Activated T-cell treated with anti-CD3 and anti-CD28 coated beads for 1 hour (primary cell): ENCODE data around the gene PPP1R37.

Experiments used
- DNase-seq: peaks from one replicate; pipeline ENCODE4 v3.0.0-alpha.2; 2020; ENCODE audit warnings: low read depth

Gene PPP1R37

DNA sequence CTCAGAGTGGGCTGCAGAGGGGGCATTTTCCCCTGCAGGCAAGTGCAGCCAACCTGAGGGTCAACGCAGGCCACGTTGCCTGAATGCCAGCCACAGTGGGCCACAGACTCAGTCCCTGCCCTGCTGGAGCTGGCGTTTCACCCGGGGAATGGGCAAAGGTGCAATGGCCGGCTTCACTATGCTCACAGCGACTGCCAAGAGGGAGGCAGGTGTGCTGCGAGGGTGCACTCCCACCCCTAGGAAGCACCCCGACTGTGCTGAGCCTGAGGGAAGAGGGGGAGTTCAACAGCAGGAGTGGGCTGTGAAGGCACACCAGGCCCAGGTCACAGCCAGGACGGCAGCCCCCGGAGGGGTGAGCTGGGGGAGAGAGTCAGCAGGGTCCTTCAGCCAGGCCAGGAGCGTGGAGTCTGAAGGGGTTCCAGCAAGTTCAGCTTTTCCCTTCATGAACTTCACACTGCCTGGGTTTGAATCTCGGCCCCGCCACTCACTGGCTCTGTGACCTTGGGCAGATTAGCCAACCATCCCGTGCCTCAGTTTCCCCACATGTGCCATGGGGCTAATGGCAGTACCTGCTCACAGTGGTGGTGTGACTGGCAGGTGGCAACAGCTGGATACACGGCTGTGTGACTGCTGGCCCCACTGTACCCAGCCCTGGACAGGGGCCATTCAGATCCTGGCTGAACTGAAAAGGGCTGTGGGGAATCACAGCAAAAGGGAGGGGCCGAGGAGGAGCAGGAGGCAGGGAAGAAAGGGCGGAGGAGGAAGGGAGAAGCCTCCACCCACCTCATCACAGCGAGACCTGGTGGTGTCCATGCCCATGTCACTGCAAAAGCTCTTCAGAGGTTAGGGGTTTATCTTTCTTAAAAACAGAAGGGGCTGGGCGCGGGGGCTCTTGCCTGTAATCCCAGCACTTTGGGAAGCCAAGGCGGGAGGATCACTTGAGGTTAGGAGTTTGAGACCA is 77.4 kb downstream of the PPP1R37 start:
- no peak for DNase-seq

GRCh38 chr19:45171211-45171623 is 78.2 kb downstream of the PPP1R37 start:
- no peak for DNase-seq

DNA sequence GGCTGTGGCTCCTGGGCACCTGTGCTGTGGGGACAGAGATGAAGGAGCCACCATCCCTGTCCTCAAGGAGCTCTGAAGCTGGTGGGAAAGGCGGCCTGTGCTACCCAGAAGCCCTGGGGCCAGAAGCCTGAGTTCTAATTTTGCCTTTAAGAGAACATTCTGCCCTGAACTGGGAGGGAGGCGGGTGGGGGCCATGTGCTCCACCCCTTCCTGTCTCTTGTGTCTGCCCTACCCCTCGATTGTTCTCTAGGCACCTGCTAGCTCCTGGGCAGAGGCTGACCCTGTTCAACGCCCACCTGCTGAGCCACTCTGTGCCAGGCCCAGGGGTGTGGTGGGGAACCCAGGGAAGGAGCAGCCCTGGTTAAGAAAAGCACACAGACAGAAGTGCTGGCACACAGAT is 79.2 kb downstream of the PPP1R37 start:
- DNase-seq, result no peak

DNA sequence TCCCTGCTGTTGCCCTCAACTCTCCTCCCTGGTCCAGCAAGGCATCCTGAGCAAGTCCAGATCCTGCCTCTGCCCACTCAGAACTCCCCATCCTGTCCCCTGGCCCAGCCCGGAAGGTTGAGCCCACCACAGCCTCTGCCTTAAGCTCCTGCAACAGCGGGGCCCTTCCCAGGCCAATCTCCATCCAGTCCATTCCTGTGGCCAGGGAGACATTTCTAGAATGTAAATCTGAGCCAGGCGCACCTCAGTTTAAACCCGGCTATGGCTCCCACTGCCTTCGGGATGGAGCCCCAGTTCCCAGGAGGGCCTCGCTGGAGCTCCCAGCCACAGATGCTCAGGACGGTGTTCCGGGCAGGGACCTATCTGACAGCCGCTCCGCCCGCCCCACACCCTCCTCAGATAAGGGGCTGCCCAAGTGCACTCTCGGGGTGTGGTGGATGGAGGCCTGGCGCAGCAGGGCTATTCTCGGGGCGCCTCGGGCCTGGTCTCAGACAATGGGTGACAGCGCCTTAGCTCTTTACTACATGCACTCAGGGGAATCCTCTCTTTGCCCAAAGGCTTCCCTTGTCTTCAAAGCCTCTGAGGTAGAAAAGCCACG is 79.7 kb downstream of the PPP1R37 start:
- no peak for DNase-seq

DNA sequence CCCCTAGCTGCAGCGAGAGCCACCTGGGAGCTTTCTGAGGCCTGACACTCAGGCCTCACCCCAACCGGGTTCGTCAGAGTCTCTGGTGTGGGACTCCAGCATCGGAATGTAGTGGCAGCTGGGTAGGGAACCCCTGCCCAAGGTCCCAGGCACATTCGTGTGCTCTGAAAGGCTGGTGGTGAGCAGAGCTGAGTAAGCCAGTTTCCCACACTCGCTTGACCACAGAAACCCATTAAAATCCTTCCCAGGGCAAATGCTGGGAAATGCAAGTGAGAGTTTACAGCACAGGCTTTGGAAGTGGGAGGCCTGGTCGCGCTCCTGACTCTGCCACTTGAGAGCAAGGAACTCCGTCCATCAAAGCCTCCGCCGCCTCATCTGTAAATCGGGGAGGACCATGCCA is 80.8 kb downstream of the PPP1R37 start:
- no peak for DNase-seq

DNA sequence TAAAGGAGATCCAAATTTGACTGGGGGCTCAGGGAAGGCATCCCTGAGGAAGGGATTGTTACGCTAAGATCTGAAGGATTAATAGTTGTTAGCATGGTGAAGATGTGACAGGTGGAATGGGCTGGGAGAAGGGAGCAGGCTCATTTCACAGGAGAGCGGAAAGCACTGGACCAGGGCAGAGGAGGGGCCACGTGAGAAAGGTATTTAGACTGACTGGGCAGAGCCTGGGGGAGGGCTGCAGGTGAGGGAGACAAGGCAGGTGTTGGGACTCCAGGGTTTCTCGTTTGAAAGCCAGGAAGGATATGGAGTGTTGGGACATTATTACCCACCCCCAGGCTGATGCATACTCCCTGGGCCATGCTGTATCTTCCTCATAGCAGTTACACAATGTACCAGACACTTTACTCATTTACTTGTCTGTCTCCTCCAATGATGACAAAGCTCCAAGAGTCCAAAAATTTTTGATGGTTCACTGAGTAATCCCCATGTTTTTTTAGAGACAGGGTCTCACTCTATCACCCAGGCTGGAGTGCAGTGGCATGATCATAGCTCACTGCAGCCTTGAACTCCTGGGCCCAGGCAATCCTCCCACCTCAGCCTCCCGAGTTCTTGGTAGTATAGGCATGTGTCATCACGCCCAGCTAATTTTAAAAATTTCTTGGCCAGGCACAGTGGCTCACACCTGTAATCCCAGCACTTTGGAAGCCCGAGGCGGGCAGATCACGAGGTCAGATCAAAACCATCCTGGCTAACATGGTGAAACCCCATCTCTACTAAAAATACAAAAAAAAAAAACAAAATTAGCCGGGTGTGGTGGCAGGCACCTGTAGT is 82.8 kb downstream of the PPP1R37 start:
- no peak for DNase-seq

GRCh38 chr19:45177817-45178261 is 84.9 kb downstream of the PPP1R37 start, which contains the start of gene TRAPPC6A:
Gene TRAPPC6A (minus strand): TSS chr19:45178237. CDS start chr19:45178218, 19 bp downstream.
- no peak for DNase-seq

GRCh38 chr19:45178262-45179071 is 85.5 kb downstream of the PPP1R37 start, which contains the start of gene BLOC1S3:
Gene BLOC1S3 (plus strand): TSS chr19:45178784. CDS start chr19:45179297, 513 bp downstream.
- DNase-seq, result peak; percentile 100

GRCh38 chr19:45179072-45179891 is 86.3 kb downstream of the PPP1R37 start:
- no peak for DNase-seq

DNA sequence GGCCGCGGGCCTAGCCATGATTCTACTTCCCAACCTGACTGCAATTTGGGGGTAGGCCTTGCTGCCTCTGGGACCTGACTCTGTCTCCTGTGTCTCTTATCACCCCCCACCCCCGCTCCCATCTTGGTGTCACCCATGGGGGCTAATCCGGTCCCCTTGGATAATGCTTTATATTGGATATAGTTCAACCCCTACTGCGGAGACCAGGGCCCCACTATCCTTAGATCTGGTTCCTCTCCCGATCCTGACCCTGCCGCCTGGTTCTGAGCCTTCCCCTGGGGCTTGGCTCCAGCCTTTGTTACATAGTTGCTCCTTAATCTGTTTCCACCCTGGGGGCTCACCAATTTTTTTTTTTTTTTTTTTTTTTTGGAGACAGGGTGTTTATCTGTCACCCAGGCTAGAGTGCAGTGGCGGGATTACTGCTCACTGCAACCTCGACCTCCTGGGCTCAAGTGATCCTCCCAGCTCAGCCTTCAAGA is 87.0 kb downstream of the PPP1R37 start:
- DNase-seq, result no peak

DNA sequence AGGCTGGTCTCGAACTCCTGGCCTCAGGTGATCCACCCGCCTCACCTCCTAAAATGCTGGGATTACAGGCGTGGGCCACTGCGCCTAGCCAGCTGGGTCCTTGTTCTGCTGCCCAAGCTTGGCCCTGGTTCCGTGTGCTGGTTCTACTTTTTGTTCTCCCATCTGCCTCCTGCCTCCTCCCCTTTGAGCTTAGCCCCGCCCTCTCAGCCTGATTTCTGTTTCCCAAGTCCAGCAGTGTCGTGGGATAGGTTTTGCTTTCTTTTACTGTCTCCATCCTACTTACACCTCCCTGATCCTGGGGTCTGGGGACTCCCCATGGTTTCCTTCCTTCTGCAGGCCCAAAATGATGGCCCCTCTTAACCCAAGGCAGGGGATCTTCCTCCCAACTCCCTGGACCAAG is 88.0 kb downstream of the PPP1R37 start:
- no peak for DNase-seq

- DNase-seq, result no peak
Measured at GRCh38 chr19:45182758-45183157, 89.8 kb downstream of the PPP1R37 start.

DNA sequence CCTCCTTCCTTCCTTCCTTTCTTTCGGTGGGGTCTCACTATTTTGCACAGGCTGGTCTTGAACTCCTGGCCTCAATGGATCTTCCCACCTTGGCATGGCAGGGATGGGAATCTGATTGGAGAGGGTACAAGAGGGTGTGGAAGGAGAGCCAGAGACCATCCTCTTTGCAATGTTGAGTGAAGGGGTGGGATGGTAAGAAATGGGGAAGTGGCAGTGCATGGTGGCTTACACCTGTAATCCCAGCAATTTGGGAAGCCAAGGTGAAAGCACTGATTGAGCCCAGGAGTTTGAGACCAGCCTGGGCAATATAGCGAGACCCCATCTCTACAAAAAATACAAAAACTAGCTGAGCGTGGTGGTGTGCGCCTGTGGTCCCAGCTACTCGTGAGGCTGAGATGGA is 91.1 kb downstream of the PPP1R37 start:
- DNase-seq, result no peak

DNA sequence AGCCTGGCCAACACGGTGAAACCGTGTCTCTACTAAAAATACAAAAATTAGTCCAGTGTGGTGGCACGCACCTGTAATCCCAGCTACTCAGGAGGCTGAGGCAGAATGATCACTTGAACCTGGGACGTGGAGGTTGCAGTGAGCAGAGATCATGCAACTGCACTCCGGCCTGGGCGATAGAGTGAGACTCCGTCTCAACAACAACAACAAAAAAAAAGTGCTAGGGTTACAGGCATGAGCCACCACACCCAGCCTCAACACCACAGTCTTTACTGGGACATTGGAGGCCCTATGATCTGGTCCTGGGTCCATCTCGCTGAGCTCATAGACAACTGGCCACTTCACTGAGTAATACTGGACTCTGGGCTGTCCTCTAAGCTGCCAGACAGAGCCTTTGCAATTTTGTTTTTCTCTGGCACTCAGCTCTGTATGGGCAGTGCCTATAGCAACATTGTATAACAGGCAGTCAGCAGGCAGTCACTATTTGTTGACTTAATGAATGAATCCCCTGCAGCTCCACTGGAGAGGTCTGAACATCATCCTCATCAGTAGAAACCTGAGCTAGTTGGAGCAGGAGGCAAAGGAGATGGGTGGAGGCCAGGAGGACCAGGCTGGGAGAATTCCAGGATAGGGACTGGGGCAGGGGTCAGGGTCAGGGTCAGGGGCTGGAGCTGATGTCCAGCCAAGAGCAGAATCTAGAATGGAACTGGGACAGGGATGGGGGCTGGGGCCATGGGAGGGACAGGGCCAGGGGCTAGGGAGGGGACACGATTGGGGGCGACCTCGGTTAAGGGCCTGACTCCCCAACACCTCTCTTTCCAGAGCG is 93.7 kb downstream of the PPP1R37 start:
- no peak for DNase-seq

GRCh38 chr19:45187421-45188100 is 94.6 kb downstream of the PPP1R37 start:
- no peak for DNase-seq

GRCh38 chr19:45189971-45190370 is 97.0 kb downstream of the PPP1R37 start:
- no peak for DNase-seq

- DNase-seq, result no peak
Measured at GRCh38 chr19:45191375-45191774, 98.4 kb downstream of the PPP1R37 start.

GRCh38 chr19:45195764-45196163 is 102.8 kb downstream of the PPP1R37 start:
- DNase-seq, result no peak
